ENCODE data around the gene TBXAS1.

- TF ChIP-seq MAX (IDR thresholded peaks at IDR 0.05) = no peak
- TF ChIP-seq CTCF (IDR thresholded peaks at IDR 0.05; ENCODE audit: low read depth, low read length, missing input control) = no peak
- no peak for TF ChIP-seq EGR1 (IDR thresholded peaks at IDR 0.05; ENCODE audit: low read depth in 2 of 2)
- no peak for TF ChIP-seq RXRA (IDR thresholded peaks at IDR 0.05)
- no peak for TF ChIP-seq FOXA1 (IDR thresholded peaks at IDR 0.05)
- no peak for TF ChIP-seq REST (IDR thresholded peaks at IDR 0.05)
- no peak for TF ChIP-seq SP1 (IDR thresholded peaks at IDR 0.05)
Measured at GRCh38 chr7:140013676-140014075, 184.6 kb downstream of the TBXAS1 start.

Data from liver (tissue), 3 donors.